GM23248 (cell line): ENCODE measurements around the gene UROC1. TPM values are rescaled to one million over a fixed set of nuclear protein-coding genes. Genes with fewer than 3 reads are reported as not detected.

Experiments used
- DNase-seq: peaks from one replicate; pipeline ENCODE4 v3.0.0-alpha.2; 2015
- H2AFZ ChIP-seq: fragments of 200-600 bp; sonication (generic); 2 replicates; pipeline ENCODE4 v1.6.1; 2016; ENCODE audit warnings: antibody characterized with exemption
- H3F3A ChIP-seq: fragments of 200-600 bp; sonication (generic); 2 replicates; pipeline ENCODE4 v1.6.1; 2016; ENCODE audit warnings: mild to moderate bottlenecking, antibody characterized with exemption, mixed run types; ENCODE audit not compliant: insufficient read depth
- H3K27ac ChIP-seq: fragments of 200-600 bp; sonication (generic); 2 replicates; pipeline ENCODE4 v1.5.1; 2016; ENCODE audit warnings: mild to moderate bottlenecking
- H3K27me3 ChIP-seq: fragments of 200-600 bp; sonication (generic); replicated peaks from 2 replicates; pipeline ENCODE4 v1.6.1; 2016; ENCODE audit warnings: mild to moderate bottlenecking; ENCODE audit not compliant: insufficient read depth
- H3K36me3 ChIP-seq: fragments of 200-600 bp; sonication (generic); 2 replicates; pipeline ENCODE4 v1.6.1; 2016; ENCODE audit warnings: low read depth, mild to moderate bottlenecking
- H3K4me1 ChIP-seq: fragments of 200-600 bp; sonication (generic); 2 replicates; pipeline ENCODE4 v1.6.1; 2016; ENCODE audit warnings: mild to moderate bottlenecking; ENCODE audit not compliant: insufficient read depth
- H3K4me2 ChIP-seq: fragments of 200-600 bp; sonication (generic); one replicate; pipeline ENCODE4 v1.6.1; 2016; ENCODE audit warnings: mild to moderate bottlenecking; ENCODE audit not compliant: unreplicated experiment
- H3K4me3 ChIP-seq: fragments of 200-600 bp; sonication (generic); 2 replicates; pipeline ENCODE4 v1.5.1; 2016; ENCODE audit warnings: mild to moderate bottlenecking
- H3K79me2 ChIP-seq: fragments of 200-600 bp; sonication (generic); 2 replicates; pipeline ENCODE4 v1.6.1; 2016; ENCODE audit warnings: mild to moderate bottlenecking; ENCODE audit not compliant: insufficient read depth
- H3K9ac ChIP-seq: fragments of 200-600 bp; sonication (generic); 2 replicates; pipeline ENCODE4 v1.6.1; 2016; ENCODE audit warnings: mild to moderate bottlenecking
- H3K9me2 ChIP-seq: fragments of 200-600 bp; sonication (generic); 2 replicates; pipeline ENCODE4 v1.6.1; 2016; ENCODE audit warnings: mixed run types, mild to moderate bottlenecking, moderate library complexity; ENCODE audit not compliant: insufficient read depth
- H3K9me3 ChIP-seq: fragments of 200-600 bp; sonication (generic); one replicate; pipeline ENCODE4 v1.6.1; 2017; ENCODE audit warnings: low read depth
- H4K20me1 ChIP-seq: fragments of 200-600 bp; sonication (generic); 2 replicates; pipeline ENCODE4 v1.6.0; 2016; ENCODE audit not compliant: insufficient read depth
- EZH2 ChIP-seq: fragments of 200-600 bp; sonication (generic); IDR thresholded peaks from 2 replicates; pipeline ENCODE4 v1.6.1; 2018; ENCODE audit warnings: antibody characterized with exemption, mild to moderate bottlenecking; ENCODE audit not compliant: insufficient read depth, poor library complexity, severe bottlenecking
- EZH2phosphoT487 ChIP-seq: fragments of 200-600 bp; sonication (generic); IDR thresholded peaks from 2 replicates; pipeline ENCODE4 v1.6.1; 2018; ENCODE audit warnings: antibody characterized with exemption, moderate library complexity, mild to moderate bottlenecking, low read depth; ENCODE audit not compliant: insufficient read depth
- WGBS, 2 experiments: methylation state at CpG; one replicate each; pipeline ENCODE4 v1.1.6; 2015 to 2017; ENCODE audit warnings: low lambda C conversion rate in 2 of 2, low coverage in 1 of 2; ENCODE audit errors: missing lambda C conversion rate in 2 of 2; 5-methylcytosine and 5-hydroxymethylcytosine counted together
- in situ Hi-C: fragments of 300-500 bp; cut with MboI; formaldehyde crosslinking; loops from 2 replicates; pipeline ENCODE4 v1.15.0; 2020
- polyA plus RNA-seq: library from polyadenylated mRNA; unstranded; fragments of >200 nt; fragmentation: Nextera tagmentation; extraction: Ambion mirVana; gene quantifications from 2 replicates; pipeline ENCODE4 v1.2.1, GENCODE V29; 2016
- total RNA-seq: library from RNA; depleted of rRNA; stranded (reverse); fragments of >200 nt; shearing (Covaris generic); gene quantifications from 2 replicates; pipeline ENCODE4 v1.2.3, GENCODE V29; 2014

Gene UROC1
- total and polyA plus RNA-seq, 2 experiments from 2014 or later, result not detected

- H3K27ac ChIP-seq, result no peak overlapping the region
- H3K4me1 ChIP-seq, result no peaks in the 10 kb centered on the region
- no peak overlapping the region for H3K9ac ChIP-seq
- H3K9me2 ChIP-seq, result no peaks in the 10 kb centered on the region
- in situ Hi-C loops, result no loop called here
- no peaks in the 10 kb centered on the region for H3K27me3 ChIP-seq
- no peaks in the 10 kb centered on the region for H3K79me2 ChIP-seq
- TF ChIP-seq EZH2phosphoT487 (no peak), EZH2 (no peak)
- no peaks in the 10 kb centered on the region for H3K36me3 ChIP-seq
- H3K9me3 ChIP-seq, result no peaks in the 10 kb centered on the region
- no peak for DNase-seq
- WGBS, 2 experiments, result 77 to 79% methylated on average over 8 of the region's 8 CpGs
- H3K4me2 ChIP-seq, result no peak overlapping the region
- no peak overlapping the region for H3K4me3 ChIP-seq
- H2AFZ ChIP-seq, result no peak overlapping the region
- H3F3A ChIP-seq, result no peaks in the 10 kb centered on the region
- H4K20me1 ChIP-seq, result no peaks in the 10 kb centered on the region
Observed at GRCh38 chr3:126438186-126438585, 79.4 kb downstream of the UROC1 start.

DNA sequence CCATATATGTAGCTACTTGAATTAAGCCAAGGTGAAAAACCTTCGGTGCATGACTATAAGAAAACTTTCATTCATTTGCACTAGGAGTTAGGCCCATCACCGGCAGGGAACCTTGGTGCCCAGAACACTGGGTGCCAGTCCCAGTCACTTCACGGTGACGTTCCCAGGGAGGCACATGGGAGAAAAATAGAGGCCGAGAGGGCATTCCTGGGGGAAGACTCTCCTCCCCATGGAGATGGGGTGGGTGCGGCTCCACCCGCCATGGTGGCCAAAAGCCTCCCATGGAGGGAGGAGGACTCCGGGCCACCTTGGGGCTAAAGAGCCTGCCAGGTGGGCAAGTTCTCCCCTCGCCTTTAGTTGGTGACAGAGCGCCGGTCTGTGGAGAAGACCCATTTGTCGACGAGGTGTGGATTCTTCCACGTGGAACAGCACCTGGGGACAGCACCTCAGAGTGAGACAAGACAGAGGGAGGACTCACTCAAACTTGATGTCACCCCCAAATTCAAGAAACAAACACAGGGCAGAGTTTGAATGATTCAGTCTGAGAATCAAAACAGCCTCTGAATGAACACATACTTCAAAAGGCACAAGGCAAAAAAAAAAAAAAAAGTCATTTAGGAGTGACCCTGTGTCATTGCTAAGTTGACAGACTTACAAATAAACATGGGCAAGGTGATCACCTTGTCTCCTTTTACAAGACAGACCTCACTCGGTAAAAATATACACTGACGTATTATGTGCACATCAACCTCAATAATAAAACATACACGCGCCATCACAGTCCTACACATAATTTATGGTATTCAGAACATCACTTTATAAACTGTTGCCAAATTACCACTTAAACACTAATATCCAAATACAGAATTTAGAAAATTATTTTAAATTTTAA is 80.5 kb downstream of the UROC1 start:
- H3K4me3 ChIP-seq, result no peak overlapping the region
- no peak overlapping the region for H3K9ac ChIP-seq
- no peak overlapping the region for H2AFZ ChIP-seq
- 93 to 95% methylated on average over 18 of the region's 18 CpGs for WGBS, 2 experiments
- H3K36me3 ChIP-seq, result no peaks in the 10 kb centered on the region
- in situ Hi-C loops, result no loop called here
- no peaks in the 10 kb centered on the region for H3K79me2 ChIP-seq
- H3K9me2 ChIP-seq, result no peaks in the 10 kb centered on the region
- H3K9me3 ChIP-seq, result no peaks in the 10 kb centered on the region
- no peaks in the 10 kb centered on the region for H3K4me1 ChIP-seq
- no peak overlapping the region for H3K27ac ChIP-seq
- no peaks in the 10 kb centered on the region for H4K20me1 ChIP-seq
- no peak for TF ChIP-seq EZH2phosphoT487
- TF ChIP-seq EZH2, result no peak
- DNase-seq, result no peak
- H3K4me2 ChIP-seq, result no peak overlapping the region
- H3K27me3 ChIP-seq, result no peaks in the 10 kb centered on the region
- no peaks in the 10 kb centered on the region for H3F3A ChIP-seq

GRCh38 chr3:126435456-126436315 is 81.9 kb downstream of the UROC1 start:
- no peaks in the 10 kb centered on the region for H4K20me1 ChIP-seq
- H3K9ac ChIP-seq, result no peak overlapping the region
- in situ Hi-C loops, result no loop called here
- H3K9me2 ChIP-seq, result no peaks in the 10 kb centered on the region
- no peak overlapping the region for H3K27ac ChIP-seq
- H3K4me1 ChIP-seq, result no peaks in the 10 kb centered on the region
- H3F3A ChIP-seq, result no peaks in the 10 kb centered on the region
- no peaks in the 10 kb centered on the region for H3K36me3 ChIP-seq
- DNase-seq, result no peak
- H2AFZ ChIP-seq, result no peak overlapping the region
- no peak overlapping the region for H3K4me3 ChIP-seq
- no peaks in the 10 kb centered on the region for H3K9me3 ChIP-seq
- H3K4me2 ChIP-seq, result no peak overlapping the region
- TF ChIP-seq EZH2phosphoT487, result no peak
- TF ChIP-seq EZH2, result no peak
- H3K27me3 ChIP-seq, result no peaks in the 10 kb centered on the region
- 91 to 92% methylated on average over 13 to 14 of the region's 14 CpGs for WGBS, 2 experiments
- H3K79me2 ChIP-seq, result no peaks in the 10 kb centered on the region

- no peaks in the 10 kb centered on the region for H4K20me1 ChIP-seq
- H3K4me1 ChIP-seq, result no peaks in the 10 kb centered on the region
- H3K79me2 ChIP-seq, result no peaks in the 10 kb centered on the region
- no peaks in the 10 kb centered on the region for H3K9me3 ChIP-seq
- H3K9ac ChIP-seq, result no peak overlapping the region
- H3K36me3 ChIP-seq, result no peaks in the 10 kb centered on the region
- H3K9me2 ChIP-seq, result no peaks in the 10 kb centered on the region
- H2AFZ ChIP-seq, result no peak overlapping the region
- DNase-seq, result no peak
- TF ChIP-seq EZH2phosphoT487 (no peak), EZH2 (no peak)
- no peak overlapping the region for H3K4me2 ChIP-seq
- 88 to 91% methylated on average over 8 of the region's 8 CpGs for WGBS, 2 experiments
- no peak overlapping the region for H3K27ac ChIP-seq
- in situ Hi-C loops, result no loop called here
- no peaks in the 10 kb centered on the region for H3F3A ChIP-seq
- no peaks in the 10 kb centered on the region for H3K27me3 ChIP-seq
- H3K4me3 ChIP-seq, result no peak overlapping the region
Observed at GRCh38 chr3:126434931-126435411, 82.6 kb downstream of the UROC1 start.
